Measurements from ENCODE around the gene PSORS1C2. TPM values are rescaled to one million over a fixed set of nuclear protein-coding genes. Genes with fewer than 3 reads are reported as not detected.

PSORS1C2 gene
- total RNA-seq, 1 donor, result not detected

GRCh38 chr6:31113861-31114540, 24.9 kb downstream of the PSORS1C2 start:
- H4K20me1 ChIP-seq (ENCODE audit: insufficient read depth, low read length), result no peaks in the 10 kb centered on the region
- peaks cover 24% of the 10 kb centered on the region for H3K27me3 ChIP-seq (ENCODE audit: insufficient read depth, low read length)
- H3K36me3 ChIP-seq (ENCODE audit: insufficient read depth, low read length), result no peaks in the 10 kb centered on the region
- H3K9me3 ChIP-seq (ENCODE audit: low read depth, low read length), result no peaks in the 10 kb centered on the region
- no peaks in the 10 kb centered on the region for H3K79me2 ChIP-seq (ENCODE audit: insufficient read depth, low read length)
- peaks cover 18% of the 10 kb centered on the region for H3K4me1 ChIP-seq (ENCODE audit: insufficient read depth, low read length)
- H2AFZ ChIP-seq (ENCODE audit: low read length), result peak overlapping the region; percentile 49
- peak overlapping the region; percentile 64 for H3K4me2 ChIP-seq (ENCODE audit: insufficient read depth, low read length)
- peak; percentile 81 for DNase-seq (ENCODE audit: insufficient read length, low spot score, missing footprints)
- TF ChIP-seq CTCF (IDR thresholded peaks at IDR 0.05; ENCODE audit: extremely low read depth, low read depth, low read length), result no peak
- no peak overlapping the region for H3K4me3 ChIP-seq (ENCODE audit: insufficient read depth, low read length)
- H3K27ac ChIP-seq (ENCODE audit: low read depth, low read length), result no peak overlapping the region

DNA sequence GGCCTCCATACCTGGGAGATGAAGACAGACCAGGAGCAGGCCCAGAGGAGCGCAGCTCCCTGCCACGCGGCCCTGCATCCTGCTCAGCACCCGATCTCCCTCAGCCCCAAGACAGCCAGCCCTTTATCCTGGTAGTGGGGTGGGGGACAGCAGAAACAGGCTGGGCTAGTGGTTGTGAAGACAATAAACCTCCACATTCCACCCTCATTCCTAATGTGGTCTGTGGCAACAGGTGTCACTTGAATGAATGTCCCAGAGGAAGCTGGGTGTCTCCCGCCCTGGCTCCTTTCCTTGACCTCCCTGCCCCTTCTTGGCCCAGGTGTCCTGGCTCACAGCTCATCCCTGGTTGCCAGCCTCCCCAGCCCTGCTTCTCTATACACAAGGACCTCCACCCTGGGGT, 26.4 kb downstream of the PSORS1C2 start, which contains the start of gene C6orf15:
TSS of gene C6orf15 (minus strand) at position 98 of the 400 bp plus-strand sequence. CDS start at position 78, 20 bp downstream.
- Histone ChIP-seq H3K4me1 (ENCODE audit: insufficient read depth, low read length) (peaks cover 18% of the 10 kb centered on the region), H3K79me2 (ENCODE audit: insufficient read depth, low read length) (no peaks in the 10 kb centered on the region), H3K9me3 (ENCODE audit: low read depth, low read length) (no peaks in the 10 kb centered on the region), H3K27me3 (ENCODE audit: insufficient read depth, low read length) (peaks cover 28% of the 10 kb centered on the region), H4K20me1 (ENCODE audit: insufficient read depth, low read length) (no peaks in the 10 kb centered on the region), H3K4me3 (ENCODE audit: insufficient read depth, low read length) (no peak within 1 kb of the TSS), H2AFZ (ENCODE audit: low read length) (no peak within 1 kb of the TSS), H3K27ac (ENCODE audit: low read depth, low read length) (no peak within 1 kb of the TSS), H3K4me2 (ENCODE audit: insufficient read depth, low read length) (no peak within 1 kb of the TSS), H3K36me3 (ENCODE audit: insufficient read depth, low read length) (no peaks in the 10 kb centered on the region)
- peak; percentile 21 for DNase-seq (ENCODE audit: insufficient read length, low spot score, missing footprints)
- TF ChIP-seq CTCF (IDR thresholded peaks at IDR 0.05; ENCODE audit: extremely low read depth, low read depth, low read length), result no peak

- H3K4me2 ChIP-seq (ENCODE audit: insufficient read depth, low read length), result no peak overlapping the region
- no peak overlapping the region for H3K27ac ChIP-seq (ENCODE audit: low read depth, low read length)
- peak; percentile 21 for DNase-seq (ENCODE audit: insufficient read length, low spot score, missing footprints)
- no peaks in the 10 kb centered on the region for H3K9me3 ChIP-seq (ENCODE audit: low read depth, low read length)
- H3K4me1 ChIP-seq (ENCODE audit: insufficient read depth, low read length), result peaks cover 18% of the 10 kb centered on the region
- H3K79me2 ChIP-seq (ENCODE audit: insufficient read depth, low read length), result no peaks in the 10 kb centered on the region
- no peak overlapping the region for H3K4me3 ChIP-seq (ENCODE audit: insufficient read depth, low read length)
- H2AFZ ChIP-seq (ENCODE audit: low read length), result no peak overlapping the region
- H3K27me3 ChIP-seq (ENCODE audit: insufficient read depth, low read length), result peaks cover 34% of the 10 kb centered on the region
- no peaks in the 10 kb centered on the region for H4K20me1 ChIP-seq (ENCODE audit: insufficient read depth, low read length)
- H3K36me3 ChIP-seq (ENCODE audit: insufficient read depth, low read length), result no peaks in the 10 kb centered on the region
- no peak for TF ChIP-seq CTCF (IDR thresholded peaks at IDR 0.05; ENCODE audit: extremely low read depth, low read depth, low read length)
Observed at GRCh38 chr6:31111712-31112111, 27.2 kb downstream of the PSORS1C2 start.

DNA sequence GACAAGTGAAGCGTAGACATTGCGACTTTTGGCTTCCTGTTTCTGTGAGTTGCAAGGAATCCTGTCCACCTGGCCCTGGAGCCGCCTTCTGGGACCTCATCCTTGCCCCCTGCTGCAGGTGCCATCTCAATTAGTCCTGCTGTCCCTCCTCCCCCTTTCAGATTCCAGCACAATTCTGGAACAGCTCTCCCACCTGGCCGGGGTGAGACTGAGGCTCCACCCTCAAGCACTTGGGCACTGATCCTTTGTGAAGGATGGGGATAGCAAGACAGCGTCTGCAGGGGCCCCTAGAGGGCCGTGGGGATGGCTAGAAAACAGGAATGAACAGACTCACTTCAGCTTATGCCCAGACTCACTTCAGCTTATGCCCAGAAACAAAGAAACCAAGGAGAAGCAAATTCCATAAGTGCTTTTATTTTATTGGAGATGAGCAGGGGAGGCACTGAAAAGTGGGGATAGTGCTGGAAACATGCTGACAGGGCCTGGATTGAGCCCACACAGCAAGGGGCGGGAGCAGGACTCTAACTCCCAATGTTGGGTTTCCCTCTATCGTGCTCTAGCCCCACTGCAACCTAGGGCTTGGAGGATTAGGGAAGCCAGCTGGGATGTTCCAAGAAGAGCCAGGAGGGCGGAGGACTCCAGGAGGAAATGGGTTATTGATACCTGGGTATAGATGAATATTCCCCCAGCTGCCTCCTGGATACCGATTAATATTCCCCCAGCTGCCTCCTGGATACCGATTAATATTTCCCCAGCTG, 27.9 kb downstream of the PSORS1C2 start:
- Histone ChIP-seq H3K4me3 (ENCODE audit: insufficient read depth, low read length) (no peak overlapping the region), H3K79me2 (ENCODE audit: insufficient read depth, low read length) (no peaks in the 10 kb centered on the region), H2AFZ (ENCODE audit: low read length) (no peak overlapping the region), H3K36me3 (ENCODE audit: insufficient read depth, low read length) (no peaks in the 10 kb centered on the region), H4K20me1 (ENCODE audit: insufficient read depth, low read length) (no peaks in the 10 kb centered on the region), H3K4me2 (ENCODE audit: insufficient read depth, low read length) (no peak overlapping the region), H3K27me3 (ENCODE audit: insufficient read depth, low read length) (peaks cover 31% of the 10 kb centered on the region), H3K27ac (ENCODE audit: low read depth, low read length) (no peak overlapping the region), H3K4me1 (ENCODE audit: insufficient read depth, low read length) (peaks cover 18% of the 10 kb centered on the region), H3K9me3 (ENCODE audit: low read depth, low read length) (no peaks in the 10 kb centered on the region)
- DNase-seq (ENCODE audit: insufficient read length, low spot score, missing footprints), result peak; percentile 19
- no peak for TF ChIP-seq CTCF (IDR thresholded peaks at IDR 0.05; ENCODE audit: extremely low read depth, low read depth, low read length)
